GM18507 (cell line): Measurements from ENCODE around the gene PMM1.

Experiments used
- DNase-seq: peaks from one replicate; pipeline ENCODE4 v3.0.0; 2011; ENCODE audit warnings: low read depth; ENCODE audit not compliant: insufficient read length; ENCODE audit errors: extremely low spot score
- FAIRE-seq: peaks from 2 replicates; lab custom pipeline; 2011; peaks lifted over from hg19 to GRCh38; lab: Jason Lieb, UNC

Gene PMM1

GRCh38 chr22:41543854-41544670, 45.6 kb downstream of the PMM1 start, which contains the start of gene POLR3H:
TSS of gene POLR3H (minus strand) at chr22:41544470. CDS start at chr22:41544101, 369 bp downstream.
- DNase-seq, result peak; percentile 97
- FAIRE-seq, result peak; percentile 98

- no peak for DNase-seq
- no peak for FAIRE-seq
These were observed 47.4 kb downstream of the PMM1 start for GRCh38 chr22:41542224-41542623.

- DNase-seq (no peak), FAIRE-seq (no peak)
These were observed 48.2 kb downstream of the PMM1 start for GRCh38 chr22:41541484-41541883.

- FAIRE-seq, result no peak
- DNase-seq, result no peak
These were observed 49.3 kb downstream of the PMM1 start for GRCh38 chr22:41540365-41540764.

- DNase-seq (no peak), FAIRE-seq (no peak)
These were observed 49.7 kb downstream of the PMM1 start for GRCh38 chr22:41540006-41540315.

- DNase-seq (no peak), FAIRE-seq (no peak)
These were observed 50.3 kb downstream of the PMM1 start for GRCh38 chr22:41539146-41540005.

GRCh38 chr22:41538583-41538982, 51.1 kb downstream of the PMM1 start:
- no peak for DNase-seq
- no peak for FAIRE-seq

GRCh38 chr22:41537203-41537602, 52.4 kb downstream of the PMM1 start:
- no peak for DNase-seq
- FAIRE-seq, result no peak

GRCh38 chr22:41535244-41535643, 54.4 kb downstream of the PMM1 start:
- DNase-seq (no peak), FAIRE-seq (no peak)

GRCh38 chr22:41534219-41534618, 55.4 kb downstream of the PMM1 start:
- DNase-seq (no peak), FAIRE-seq (no peak)

GRCh38 chr22:41532908-41533825, 56.5 kb downstream of the PMM1 start:
- FAIRE-seq, result peak; percentile 77
- DNase-seq, result peak; percentile 54

GRCh38 chr22:41531715-41532477, 57.7 kb downstream of the PMM1 start:
- FAIRE-seq (no peak), DNase-seq (no peak)

- no peak for DNase-seq
- FAIRE-seq, result no peak
These were observed 58.5 kb downstream of the PMM1 start for GRCh38 chr22:41530890-41531714.

- DNase-seq (no peak), FAIRE-seq (no peak)
These were observed 60.6 kb downstream of the PMM1 start for GRCh38 chr22:41528938-41529561.

GRCh38 chr22:41528132-41528766, 61.4 kb downstream of the PMM1 start:
- no peak for FAIRE-seq
- DNase-seq, result no peak
